Heart left ventricle (tissue), 16 donors: ENCODE results near the gene CTBP1. TPM values are rescaled to one million over a fixed set of nuclear protein-coding genes. Genes with fewer than 3 reads are reported as not detected.

Source experiments
- ATAC-seq, 4 donors: fragments of 200-7000 bp; cut with Tn5 transposase; one replicate each; pipeline ENCODE4 v1.9.1; 2020 to 2022; ENCODE audit warnings: moderate library complexity in 4 of 4, mild to moderate bottlenecking in 3 of 4, moderate number of reproducible peaks in 1 of 4
- DNase-seq, 5 donors: peaks; one replicate each; pipeline ENCODE4 v3.0.0-alpha.2; 2020
- H3K27ac ChIP-seq, 12 donors: fragments of 200-600 bp; sonication (generic) in 4 of 12; one replicate each; pipeline versions ENCODE4 v1.5.0 to v1.8.0; 2016 to 2022; ENCODE audit warnings: mild to moderate bottlenecking in 2 of 12
- H3K27me3 ChIP-seq, 9 donors: fragments of 200-600 bp; sonication (generic) in 2 of 9; one replicate each; pipeline versions ENCODE4 v1.5.1 to v1.8.0; 2016 to 2022; ENCODE audit warnings: mild to moderate bottlenecking in 3 of 9
- H3K36me3 ChIP-seq, 9 donors: fragments of 200-600 bp; sonication (generic) in 2 of 9; one replicate each; pipeline versions ENCODE4 v1.5.0 to v1.8.0; 2018 to 2022; ENCODE audit warnings: mild to moderate bottlenecking in 2 of 9
- H3K4me1 ChIP-seq, 12 donors: fragments of 200-600 bp; sonication (generic) in 4 of 12; one replicate each; pipeline versions ENCODE4 v1.5.0 to v1.8.0; 2016 to 2022; ENCODE audit warnings: mild to moderate bottlenecking in 3 of 12
- H3K4me3 ChIP-seq, 12 donors: fragments of 200-600 bp; sonication (generic) in 4 of 12; one replicate each; pipeline versions ENCODE4 v1.5.0 to v1.8.0; 2017 to 2022; ENCODE audit warnings: mild to moderate bottlenecking in 9 of 12, moderate library complexity in 4 of 12
- H3K9me3 ChIP-seq, 12 donors: fragments of 200-600 bp; sonication (generic) in 4 of 12; one replicate each; pipeline versions ENCODE4 v1.5.0 to v1.8.0; 2016 to 2022; ENCODE audit warnings: mild to moderate bottlenecking in 1 of 12
- CTCF ChIP-seq, 12 donors: fragments of 200-600 bp; sonication (generic) in 4 of 12; IDR thresholded peaks; one replicate each; pipeline versions ENCODE4 v1.5.0 to v1.8.0; 2018 to 2022; ENCODE audit warnings: antibody characterized with exemption in 12 of 12, mild to moderate bottlenecking in 5 of 12
- POLR2A ChIP-seq, 2 donors: fragments of 450-650 bp; IDR thresholded peaks; one replicate each; pipeline ENCODE4 v1.6.1; 2017; ENCODE audit warnings: antibody characterized with exemption in 2 of 2, mild to moderate bottlenecking in 2 of 2, moderate library complexity in 2 of 2
- WGBS, 4 donors: extraction: QIAGEN DNeasy Blood & Tissue Kit in 2 of 4; methylation state at CpG; one replicate each; pipeline versions ENCODE4 v1.1.5 to v1.1.7; 2013 to 2018; 5-methylcytosine and 5-hydroxymethylcytosine counted together
- intact Hi-C, 10 donors: fragments of 100-400 bp; cut with DNase I; formaldehyde crosslinking; loops; one replicate each; pipeline versions ENCODE4 v1.11.1 to v1.14.2; 2022
- polyA plus RNA-seq, 2 donors: library from polyadenylated mRNA; stranded (reverse); fragments of 200-250 nt; gene quantifications; one replicate each; pipeline ENCODE4 v1.2.3, GENCODE V29; 2013
- total RNA-seq, 9 donors: library from RNA; depleted of rRNA in 2 of 9; stranded (reverse); fragments of >200 nt in 2 of 9; fragmentation: NEBNext Ultra II Directional in 3 of 9; extraction: Animal tissue kit (Norgen Biotek cat#: 25700) in 3 of 9; gene quantifications; one replicate each; pipeline versions ENCODE4 v1.1.0 to v1.2.4, GENCODE V29; 2016 to 2023
- donor health status: ischemic (EF 13 %, LVEDD 7.1; RV severe dilation, severe dysfunction).
- donor health status: healthy with polysubstance abuse.
- donor health status: DM: no; HTN: yes; CAD: no.
- donor health status: DM: no; HTN: no; CAD: no.
- donor health status: ischemic (EF 25% LVEDD 6.9; RV normal size, moderate dysfunction).
- donor health status: ischemic (EF 25% LVEDD 5.7; RV mildly dilated, moderate dysfunction).
- donor health status: healthy.
- donor health status: DM: yes; HTN: yes; CAD: no.
- donor health status: ischemic (EF 35%, LVEDD 5.7; RV mildly dilated, moderate dysfunction).
- donor health status: nonischemic (EF 11% LVEDD 7.7; RV severe dilation, severe dysfunction).
- donor health status: DM: yes; HTN: yes; CAD: no.
- donor health status: PGD.
- donor health status: ischemic (EF 29% LVEDD 5.4; RV normal size, mild dysfunction).
- donor health status: nonischemic (EF 23%, LVEDD 6.1; RV moderate dilation, normal function).

CTBP1 gene
- total and polyA plus RNA-seq, 11 donors: 92.0 to 165 (median 128) TPM

DNA sequence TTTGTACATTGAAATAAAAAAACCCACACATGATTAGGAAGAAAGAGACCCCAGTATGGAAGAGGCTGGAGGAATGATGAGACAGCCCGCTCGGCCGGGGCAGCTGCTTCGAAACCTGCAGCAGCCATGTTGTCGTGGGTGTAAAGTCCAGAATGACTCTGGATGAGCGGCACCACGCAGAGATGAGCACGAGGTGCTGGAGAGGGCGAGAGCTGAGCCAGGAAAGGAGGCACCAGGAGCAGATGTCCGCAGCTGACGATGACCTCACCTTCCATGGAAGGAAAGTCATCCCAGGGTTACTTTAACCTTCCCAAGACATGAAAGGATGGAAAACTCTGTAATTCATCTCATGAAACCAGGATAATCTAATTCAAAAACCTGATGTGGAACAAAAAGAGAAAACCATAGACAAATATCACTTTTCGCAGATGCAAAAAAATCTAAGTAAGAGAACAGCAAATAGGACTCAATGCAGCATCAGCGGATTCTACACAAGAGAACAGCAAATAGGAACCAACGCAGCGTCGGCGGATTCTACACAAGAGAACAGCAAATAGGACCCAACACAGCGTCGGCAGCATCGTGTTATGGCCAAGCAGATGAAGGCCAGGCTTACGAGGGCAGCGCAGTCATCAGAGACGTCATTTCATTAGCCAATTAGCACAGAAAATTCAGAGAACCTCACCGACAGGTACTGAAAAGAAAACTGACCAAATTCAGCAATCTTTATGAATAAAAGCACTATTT lies 50.7 kb downstream of the CTBP1 start:
- peak in 3 of 5 donors; percentile 47 to 61 (median 49) for DNase-seq
- 80 to 83% (median 81%) methylated on average over 24 of the region's 24 CpGs for WGBS, 4 donors
- H3K4me1 ChIP-seq: peaks cover 3 to 43% (median 19%) of the 10 kb centered on the region in 12 donors

GRCh38 chr4:1196421-1197183 lies 52.3 kb downstream of the CTBP1 start:
- ATAC-seq (no peak), DNase-seq (peak in 1 of 5 donors; percentile 51)
- Histone ChIP-seq H3K36me3 (no peaks in the 10 kb centered on the region), H3K27ac (no peak overlapping the region), H3K27me3 (no peaks in the 10 kb centered on the region), H3K4me3 (no peak overlapping the region), H3K4me1 (peaks cover 9 to 47% (median 35%) of the 10 kb centered on the region in 12 donors), H3K9me3 (no peaks in the 10 kb centered on the region)
- intact Hi-C loops: no loop called here
- WGBS, 4 donors: 83 to 86% (median 84%) methylated on average over 9 to 13 of the region's 13 CpGs
- TF ChIP-seq POLR2A (IDR thresholded peaks at IDR 0.05): no peak
- no peak for TF ChIP-seq CTCF (IDR thresholded peaks at IDR 0.05)

More for the DNA sequence above, 50.7 kb downstream of the CTBP1 start:
- intact Hi-C loops: no loop called here
- no peaks in the 10 kb centered on the region for H3K27me3 ChIP-seq
- no peaks in the 10 kb centered on the region for H3K36me3 ChIP-seq
- H3K9me3 ChIP-seq: no peaks in the 10 kb centered on the region
- peak overlapping the region in 2 of 12 donors; percentile 32 to 43 for H3K27ac ChIP-seq
- no peak overlapping the region for H3K4me3 ChIP-seq
- ATAC-seq: no peak
- no peak for TF ChIP-seq CTCF (IDR thresholded peaks at IDR 0.05)
- no peak for TF ChIP-seq POLR2A (IDR thresholded peaks at IDR 0.05)

DNA sequence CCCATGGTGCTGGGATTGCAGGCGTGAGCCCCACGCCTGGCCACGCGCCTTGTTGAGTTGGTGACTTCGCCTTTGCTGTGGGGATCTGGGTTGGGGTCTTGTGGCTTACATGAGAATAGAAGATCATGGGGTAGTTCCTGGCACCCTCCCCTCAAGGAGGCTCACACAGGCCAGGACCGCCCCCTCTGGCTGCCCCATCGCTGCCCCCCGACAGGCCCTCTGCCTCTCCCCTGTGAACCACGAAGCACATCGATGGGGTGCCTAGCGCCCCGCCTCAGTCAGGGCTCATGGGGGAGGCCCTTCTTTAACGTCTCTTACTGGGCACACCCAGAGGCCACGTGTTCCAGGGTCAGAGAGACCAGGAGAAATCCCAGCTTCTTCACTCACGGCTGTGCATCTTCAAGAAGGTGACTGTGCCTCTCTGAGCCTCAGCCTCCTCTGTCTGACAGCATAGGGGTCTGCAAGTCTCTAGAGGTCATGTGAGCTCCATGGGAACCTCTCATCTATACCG lies 53.0 kb downstream of the CTBP1 start:
- DNase-seq: peak in 1 of 5 donors; percentile 57
- intact Hi-C loops: no loop called here
- TF ChIP-seq CTCF (IDR thresholded peaks at IDR 0.05) (no peak), POLR2A (IDR thresholded peaks at IDR 0.05) (no peak)
- H3K9me3 ChIP-seq: no peaks in the 10 kb centered on the region
- WGBS, 4 donors: 84 to 92% (median 87%) methylated on average over 14 to 16 of the region's 16 CpGs
- peak overlapping the region in 1 of 12 donors; percentile 89 for H3K27ac ChIP-seq
- no peaks in the 10 kb centered on the region for H3K36me3 ChIP-seq
- peaks cover 9 to 50% (median 35%) of the 10 kb centered on the region in 12 donors for H3K4me1 ChIP-seq
- ATAC-seq: no peak
- H3K27me3 ChIP-seq: no peaks in the 10 kb centered on the region
- no peak overlapping the region for H3K4me3 ChIP-seq
